ENCODE results near the gene FAM186B. TPM values are rescaled to one million over a fixed set of nuclear protein-coding genes. Genes with fewer than 3 reads are reported as not detected.

The FAM186B gene
- total and polyA plus RNA-seq, 10 donors: 0.08 to 0.67 (median 0.33) TPM; not detected in 4

DNA sequence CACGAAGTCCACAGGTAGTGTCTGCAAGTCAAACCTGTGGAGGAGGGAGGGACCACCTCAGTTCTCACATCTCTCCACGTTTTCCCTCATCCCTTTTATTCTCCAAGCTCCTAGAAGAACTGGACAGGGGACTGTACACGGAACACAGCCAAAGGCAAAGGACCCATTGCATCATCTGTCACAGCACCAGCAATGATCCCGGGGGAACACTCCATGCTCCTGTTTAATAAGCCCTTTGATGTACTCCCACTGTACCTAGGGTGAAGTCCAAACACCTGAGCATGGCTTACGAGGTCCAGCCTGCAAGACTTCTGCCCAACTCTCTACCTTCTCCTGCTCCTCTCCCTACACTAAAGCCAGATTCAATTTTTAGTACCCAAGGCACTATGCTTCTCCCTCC, 44.5 kb upstream of the FAM186B start:
- Histone ChIP-seq H3K4me1 (peaks cover 7 to 46% (median 26%) of the 10 kb centered on the region in 6 donors), H3K36me3 (peaks cover 0 to 100% (median 47%) of the 10 kb centered on the region in 6 donors), H3K27ac (no peak overlapping the region), H3K4me3 (no peak overlapping the region), H3K9me3 (no peaks in the 10 kb centered on the region), H3K27me3 (replicated peaks in 1 of 7) (no peaks in the 10 kb centered on the region)
- intact Hi-C loops (cut with DNase I; ENCODE audit: low total_unique reads): no loop called here
- WGBS, 5 donors: 86 to 95% (median 89%) methylated on average over 4 to 5 of the region's 5 CpGs
- TF ChIP-seq POLR2AphosphoS5 (IDR thresholded peaks at IDR 0.05): no peak
- no peak for TF ChIP-seq POLR2A (IDR thresholded peaks at IDR 0.05)
- TF ChIP-seq, protein P1, sequence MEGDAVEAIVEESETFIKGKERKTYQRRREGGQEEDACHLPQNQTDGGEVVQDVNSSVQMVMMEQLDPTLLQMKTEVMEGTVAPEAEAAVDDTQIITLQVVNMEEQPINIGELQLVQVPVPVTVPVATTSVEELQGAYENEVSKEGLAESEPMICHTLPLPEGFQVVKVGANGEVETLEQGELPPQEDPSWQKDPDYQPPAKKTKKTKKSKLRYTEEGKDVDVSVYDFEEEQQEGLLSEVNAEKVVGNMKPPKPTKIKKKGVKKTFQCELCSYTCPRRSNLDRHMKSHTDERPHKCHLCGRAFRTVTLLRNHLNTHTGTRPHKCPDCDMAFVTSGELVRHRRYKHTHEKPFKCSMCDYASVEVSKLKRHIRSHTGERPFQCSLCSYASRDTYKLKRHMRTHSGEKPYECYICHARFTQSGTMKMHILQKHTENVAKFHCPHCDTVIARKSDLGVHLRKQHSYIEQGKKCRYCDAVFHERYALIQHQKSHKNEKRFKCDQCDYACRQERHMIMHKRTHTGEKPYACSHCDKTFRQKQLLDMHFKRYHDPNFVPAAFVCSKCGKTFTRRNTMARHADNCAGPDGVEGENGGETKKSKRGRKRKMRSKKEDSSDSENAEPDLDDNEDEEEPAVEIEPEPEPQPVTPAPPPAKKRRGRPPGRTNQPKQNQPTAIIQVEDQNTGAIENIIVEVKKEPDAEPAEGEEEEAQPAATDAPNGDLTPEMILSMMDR (IDR thresholded peaks at IDR 0.05 in 8 of 11, conservative IDR thresholded peaks at IDR 0.05 in 3 of 11): no peak
- DNase-seq: no peak

GRCh38 chr12:49649445-49649844, 44.0 kb upstream of the FAM186B start:
- H3K27ac ChIP-seq: no peak overlapping the region
- peaks cover 11 to 47% (median 29%) of the 10 kb centered on the region in 6 donors for H3K4me1 ChIP-seq
- no peaks in the 10 kb centered on the region for H3K27me3 ChIP-seq (replicated peaks in 1 of 7)
- peaks cover 0 to 98% (median 45%) of the 10 kb centered on the region in 6 donors for H3K36me3 ChIP-seq
- no peaks in the 10 kb centered on the region for H3K9me3 ChIP-seq
- 96 to 99% (median 96%) methylated on average over 11 of the region's 11 CpGs for WGBS, 5 donors
- intact Hi-C loops (cut with DNase I; ENCODE audit: low total_unique reads): no loop called here
- no peak for TF ChIP-seq POLR2A (IDR thresholded peaks at IDR 0.05)
- TF ChIP-seq, protein P1 (IDR thresholded peaks at IDR 0.05 in 8 of 11, conservative IDR thresholded peaks at IDR 0.05 in 3 of 11): no peak
- no peak for TF ChIP-seq POLR2AphosphoS5 (IDR thresholded peaks at IDR 0.05)
- no peak overlapping the region for H3K4me3 ChIP-seq
- DNase-seq: peak; percentile 66

DNA sequence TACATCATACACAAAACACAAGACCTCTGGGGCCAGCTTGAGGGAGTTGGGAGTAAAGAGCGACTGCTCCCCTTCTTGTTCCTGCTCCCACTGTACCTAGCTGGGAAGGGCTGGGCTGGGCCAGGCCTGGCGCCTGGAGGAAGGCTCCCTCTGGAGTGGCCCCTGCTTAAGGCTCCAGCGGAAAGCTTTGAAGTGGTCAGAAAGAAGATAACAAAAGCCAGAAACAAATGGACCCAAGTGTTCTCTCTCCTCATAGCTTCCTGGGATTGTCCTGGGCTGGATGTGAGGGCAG, 43.2 kb upstream of the FAM186B start:
- no peaks in the 10 kb centered on the region for H3K9me3 ChIP-seq
- H3K4me3 ChIP-seq: no peak overlapping the region
- peak; percentile 18 for DNase-seq
- no peaks in the 10 kb centered on the region for H3K27me3 ChIP-seq (replicated peaks in 1 of 7)
- TF ChIP-seq, protein P1 (IDR thresholded peaks at IDR 0.05 in 8 of 11, conservative IDR thresholded peaks at IDR 0.05 in 3 of 11): no peak
- TF ChIP-seq POLR2AphosphoS5 (IDR thresholded peaks at IDR 0.05): no peak
- TF ChIP-seq POLR2A (IDR thresholded peaks at IDR 0.05): no peak
- peaks cover 12 to 53% (median 32%) of the 10 kb centered on the region in 6 donors for H3K4me1 ChIP-seq
- peaks cover 0 to 98% (median 44%) of the 10 kb centered on the region in 6 donors for H3K36me3 ChIP-seq
- peak overlapping the region in 2 of 8 donors; percentile 11 to 34 for H3K27ac ChIP-seq
- intact Hi-C loops (cut with DNase I; ENCODE audit: low total_unique reads): no loop called here
- 83 to 98% (median 89%) methylated on average over 3 of the region's 3 CpGs for WGBS, 5 donors

GRCh38 chr12:49647827-49648711, 42.6 kb upstream of the FAM186B start:
- no peak for TF ChIP-seq POLR2A (IDR thresholded peaks at IDR 0.05)
- peak in 1 of 3 donors; percentile 10 for TF ChIP-seq POLR2AphosphoS5 (IDR thresholded peaks at IDR 0.05)
- TF ChIP-seq, protein P1 (IDR thresholded peaks at IDR 0.05 in 8 of 11, conservative IDR thresholded peaks at IDR 0.05 in 3 of 11): no peak
- Histone ChIP-seq H3K27me3 (replicated peaks in 1 of 7) (no peaks in the 10 kb centered on the region), H3K9me3 (no peaks in the 10 kb centered on the region), H3K36me3 (peaks cover 0 to 98% (median 46%) of the 10 kb centered on the region in 6 donors), H3K27ac (peak overlapping the region in 4 of 8 donors; percentile 26 to 38 (median 31)), H3K4me1 (peaks cover 12 to 53% (median 32%) of the 10 kb centered on the region in 6 donors), H3K4me3 (no peak overlapping the region)
- 84 to 88% (median 86%) methylated on average over 15 of the region's 15 CpGs for WGBS, 5 donors
- peak; percentile 67 for DNase-seq
- intact Hi-C loops (cut with DNase I; ENCODE audit: low total_unique reads): no loop called here
